ENCODE measurements around the gene PTPRD. TPM values are rescaled to one million over a fixed set of nuclear protein-coding genes. Genes with fewer than 3 reads are reported as not detected.
A peak's percentile ranks its signal among the peaks of the same experiment; 100 is the strongest.

The PTPRD gene
- total RNA-seq, 1 experiment from 2014 or later, result 32.5 TPM

DNA sequence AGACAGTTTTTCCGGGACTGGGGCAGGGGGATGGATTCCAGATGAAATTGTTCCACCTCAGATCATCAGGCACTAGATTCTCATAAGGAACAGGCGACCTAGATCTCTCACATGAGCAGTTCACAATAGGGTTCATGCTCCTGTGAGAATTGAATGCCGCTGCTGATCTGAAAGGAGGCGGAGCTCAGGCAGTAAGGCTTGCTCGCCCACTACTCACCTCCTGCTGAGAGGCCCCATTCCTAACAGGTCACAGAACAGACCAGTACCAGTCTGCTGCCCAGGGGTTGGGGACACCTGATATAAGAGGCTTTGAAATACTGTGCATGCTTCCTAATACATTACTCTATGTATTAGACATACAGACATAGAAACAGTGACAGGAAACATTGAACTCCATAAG, 41.1 kb downstream of the PTPRD start:
- Histone ChIP-seq H3K27me3 (ENCODE audit: insufficient read depth, low read length) (no peaks in the 10 kb centered on the region), H2BK5ac (ENCODE audit: insufficient read length, low read length) (no peak overlapping the region), H3K4me1 (ENCODE audit: insufficient read depth, low read length) (no peaks in the 10 kb centered on the region), H2AFZ (ENCODE audit: low read length) (no peak overlapping the region), H2BK120ac (ENCODE audit: low read depth, low read length, poor library complexity, severe bottlenecking) (no peak overlapping the region), H3K23ac (ENCODE audit: insufficient read length, low read depth, low read length) (no peak overlapping the region), H3K79me2 (ENCODE audit: insufficient read depth, low read length) (no peaks in the 10 kb centered on the region), H3K4ac (ENCODE audit: low read depth, low read length) (no peak overlapping the region), H2BK15ac (ENCODE audit: low read depth, low read length) (no peak overlapping the region), H3K18ac (ENCODE audit: insufficient read length, low read depth, low read length) (no peak overlapping the region), H3K14ac (ENCODE audit: insufficient read depth, low read length) (no peak overlapping the region), H2AK5ac (ENCODE audit: insufficient read length, low read length) (no peak overlapping the region), H3K4me2 (ENCODE audit: insufficient read depth, insufficient read length, low read length) (no peak overlapping the region), H4K20me1 (ENCODE audit: control insufficient read depth, insufficient read depth, insufficient read length) (no peaks in the 10 kb centered on the region), H3K27ac (ENCODE audit: insufficient read length, low read depth, low read length) (no peak overlapping the region), H3K9me3 (ENCODE audit: control insufficient read depth, low read depth, low read length) (no peaks in the 10 kb centered on the region), H3K79me1 (ENCODE audit: insufficient read depth, low read depth, low read length, poor library complexity, severe bottlenecking) (no peaks in the 10 kb centered on the region), H3K9ac (ENCODE audit: extremely low read depth, insufficient read length, low read length) (no peak overlapping the region), H4K5ac (ENCODE audit: insufficient read length, low read depth, low read length) (no peak overlapping the region), H4K8ac (replicated peaks; ENCODE audit: insufficient read length, low read depth, low read length) (no peak overlapping the region), H2BK12ac (ENCODE audit: insufficient read length, low read depth, low read length) (no peak overlapping the region), H3T11ph (ENCODE audit: low read length) (no peak overlapping the region), H3K56ac (ENCODE audit: insufficient read length, low read depth, low read length) (no peak overlapping the region), H3K23me2 (ENCODE audit: insufficient read length, low read depth, low read length, poor library complexity, severe bottlenecking) (no peaks in the 10 kb centered on the region), H2BK20ac (ENCODE audit: low read depth, low read length, poor library complexity, severe bottlenecking) (no peak overlapping the region), H4K91ac (ENCODE audit: insufficient read length, low read depth, low read length) (no peak overlapping the region)
- Mint-ChIP-seq H3K27me3 (ENCODE audit: low read depth) (no peaks in the 10 kb centered on the region; the same call in 1 of the 2 replicates), H3K9me3 (no peaks in the 10 kb centered on the region; a peak in 1 of 5 replicates), H3K4me3 (no peak overlapping the region), H3K36me3 (ENCODE audit: insufficient read depth in 1 of 3, low read depth in 3 of 3) (no peaks in the 10 kb centered on the region), H3K27ac (no peak overlapping the region), H3K4me1 (peaks cover 0 to 6% of the 10 kb centered on the region in 2 experiments; a peak in 2 of 4 replicates)
- TF ChIP-seq CTCF (conservative IDR thresholded peaks at IDR 0.05), result no peak
- DNase-seq, result peak; percentile 45
- no CpG with 5 or more reads among the region's 5 CpGs for WGBS (ENCODE audit: extremely low coverage, insufficient read length, low lambda C conversion rate)

Data from H9 (cell line).